H9 (cell line): ENCODE measurements around the gene AKIRIN1. TPM values are rescaled to one million over a fixed set of nuclear protein-coding genes. Genes with fewer than 3 reads are reported as not detected.

Source experiments
- DNase-seq: peaks from one replicate; pipeline ENCODE4 v3.0.0-alpha.2; 2017
- H2AFZ ChIP-seq: one replicate; pipeline ENCODE4 v1.6.1; 2013; ENCODE audit warnings: mild to moderate bottlenecking, low read length, control low read depth, moderate library complexity
- H2AK5ac ChIP-seq: 2 replicates; pipeline ENCODE4 v1.6.1; 2013; ENCODE audit warnings: low read length, control low read depth, mixed read lengths; ENCODE audit not compliant: insufficient read length
- H2BK120ac ChIP-seq: one replicate; pipeline ENCODE4 v1.6.1; 2013; ENCODE audit warnings: low read depth, mild to moderate bottlenecking, low read length, control low read depth, inconsistent platforms; ENCODE audit not compliant: poor library complexity, severe bottlenecking
- H2BK12ac ChIP-seq: 2 replicates; pipeline ENCODE4 v1.6.1; 2013; ENCODE audit warnings: low read length, control low read depth, mixed read lengths, low read depth; ENCODE audit not compliant: insufficient read length
- H2BK15ac ChIP-seq: 2 replicates; pipeline ENCODE4 v1.6.1; 2013; ENCODE audit warnings: low read depth, low read length, control low read depth
- H2BK20ac ChIP-seq: one replicate; pipeline ENCODE4 v1.6.1; 2013; ENCODE audit warnings: low read depth, mild to moderate bottlenecking, low read length, control low read depth, inconsistent platforms; ENCODE audit not compliant: poor library complexity, severe bottlenecking
- H2BK5ac ChIP-seq: 2 replicates; pipeline ENCODE4 v1.6.1; 2013; ENCODE audit warnings: low read length, control low read depth, mixed read lengths; ENCODE audit not compliant: insufficient read length
- H3K14ac ChIP-seq: 2 replicates; pipeline ENCODE4 v1.6.1; 2013; ENCODE audit warnings: low read length, control low read depth; ENCODE audit not compliant: insufficient read depth
- H3K18ac ChIP-seq: 2 replicates; pipeline ENCODE4 v1.6.1; 2013; ENCODE audit warnings: low read depth, mild to moderate bottlenecking, mixed read lengths, low read length, control low read depth; ENCODE audit not compliant: insufficient read length
- H3K23ac ChIP-seq: 2 replicates; pipeline ENCODE4 v1.6.1; 2013; ENCODE audit warnings: low read length, control low read depth, mixed read lengths, low read depth; ENCODE audit not compliant: insufficient read length
- H3K23me2 ChIP-seq: 2 replicates; pipeline ENCODE4 v1.6.1; 2013; ENCODE audit warnings: low read depth, mild to moderate bottlenecking, mixed read lengths, low read length, control low read depth; ENCODE audit not compliant: insufficient read length, poor library complexity, severe bottlenecking
- H3K27ac ChIP-seq: 2 replicates; pipeline ENCODE4 v1.5.1; 2013; ENCODE audit warnings: low read length, control low read depth, mixed read lengths, low read depth; ENCODE audit not compliant: insufficient read length
- H3K27me3 ChIP-seq: 2 replicates; pipeline ENCODE4 v1.6.1; 2013; ENCODE audit warnings: low read length, control low read depth, inconsistent platforms; ENCODE audit not compliant: insufficient read depth
- H3K4ac ChIP-seq: 2 replicates; pipeline ENCODE4 v1.6.1; 2013; ENCODE audit warnings: low read depth, mild to moderate bottlenecking, control low read depth, inconsistent platforms, low read length, moderate library complexity
- H3K4me1 ChIP-seq: 2 replicates; pipeline ENCODE4 v1.6.1; 2013; ENCODE audit warnings: low read length, control low read depth, inconsistent platforms; ENCODE audit not compliant: insufficient read depth
- H3K4me2 ChIP-seq: 2 replicates; pipeline ENCODE4 v1.6.1; 2013; ENCODE audit warnings: low read length, control low read depth, mixed read lengths; ENCODE audit not compliant: insufficient read length, insufficient read depth
- H3K56ac ChIP-seq: 2 replicates; pipeline ENCODE4 v1.6.1; 2013; ENCODE audit warnings: low read depth, mild to moderate bottlenecking, mixed read lengths, low read length, control low read depth; ENCODE audit not compliant: insufficient read length
- H3K79me1 ChIP-seq: 2 replicates; pipeline ENCODE4 v1.6.1; 2013; ENCODE audit warnings: low read depth, mild to moderate bottlenecking, moderate library complexity, low read length, control low read depth, inconsistent platforms; ENCODE audit not compliant: insufficient read depth, poor library complexity, severe bottlenecking
- H3K79me2 ChIP-seq: 2 replicates; pipeline ENCODE4 v1.6.1; 2013; ENCODE audit warnings: low read length, control low read depth, inconsistent platforms; ENCODE audit not compliant: insufficient read depth
- H3K9ac ChIP-seq: 2 replicates; pipeline ENCODE4 v1.6.1; 2013; ENCODE audit warnings: low read length, control low read depth, mixed read lengths; ENCODE audit not compliant: insufficient read length; ENCODE audit errors: extremely low read depth
- H3K9me3 ChIP-seq: one replicate; pipeline ENCODE4 v1.6.1; 2013; ENCODE audit warnings: low read depth, low read length, inconsistent platforms; ENCODE audit not compliant: control insufficient read depth
- H3T11ph ChIP-seq: one replicate; pipeline ENCODE4 v1.6.1; 2013; ENCODE audit warnings: mild to moderate bottlenecking, low read length, control low read depth, inconsistent platforms
- H4K20me1 ChIP-seq: one replicate; pipeline ENCODE4 v1.6.1; 2013; ENCODE audit not compliant: control insufficient read depth, insufficient read length, insufficient read depth
- H4K5ac ChIP-seq: 2 replicates; pipeline ENCODE4 v1.6.1; 2013; ENCODE audit warnings: low read depth, mild to moderate bottlenecking, mixed read lengths, low read length, control low read depth; ENCODE audit not compliant: insufficient read length
- H4K8ac ChIP-seq: replicated peaks from 2 replicates; pipeline ENCODE4 v1.6.1; 2013; ENCODE audit warnings: low read length, control low read depth, mixed read lengths, low read depth; ENCODE audit not compliant: insufficient read length
- H4K91ac ChIP-seq: 2 replicates; pipeline ENCODE4 v1.6.1; 2013; ENCODE audit warnings: low read depth, mild to moderate bottlenecking, moderate library complexity, mixed read lengths, low read length, control low read depth; ENCODE audit not compliant: insufficient read length
- H3K27ac Mint-ChIP-seq, 3 experiments: 2 replicates in 2 of 3; 3 replicates in 1 of 3; pipeline ENCODE4 v1.8.0; 2020 to 2021; ENCODE audit warnings: mixed read lengths in 3 of 3, mild to moderate bottlenecking in 1 of 3, moderate library complexity in 1 of 3
- H3K27me3 Mint-ChIP-seq: 2 replicates; pipeline ENCODE4 v1.8.0; 2021; ENCODE audit warnings: low read depth, mild to moderate bottlenecking, moderate library complexity, mixed read lengths
- H3K36me3 Mint-ChIP-seq, 3 experiments: 2 replicates in 2 of 3; 3 replicates in 1 of 3; pipeline ENCODE4 v1.8.0; 2020 to 2021; ENCODE audit warnings: low read depth in 3 of 3, mixed read lengths in 3 of 3; ENCODE audit not compliant: insufficient read depth in 1 of 3
- H3K4me1 Mint-ChIP-seq, 2 experiments: 2 replicates each; pipeline ENCODE4 v1.8.0; 2020; ENCODE audit warnings: mixed read lengths in 2 of 2
- H3K4me3 Mint-ChIP-seq, 2 experiments: 2 replicates in 1 of 2; 3 replicates in 1 of 2; pipeline ENCODE4 v1.8.0; 2020 to 2021; ENCODE audit warnings: mild to moderate bottlenecking in 2 of 2, mixed read lengths in 2 of 2, moderate library complexity in 1 of 2
- H3K9me3 Mint-ChIP-seq, 2 experiments: 2 replicates in 1 of 2; 3 replicates in 1 of 2; pipeline ENCODE4 v1.8.0; 2020; ENCODE audit warnings: mild to moderate bottlenecking in 2 of 2, mixed read lengths in 2 of 2, moderate library complexity in 1 of 2
- WGBS: extraction: QIAGEN DNeasy Blood & Tissue Kit; methylation state at CpG from one replicate; pipeline ENCODE4 v1.1.7; 2013; ENCODE audit warnings: missing lambda C conversion rate, low lambda C conversion rate, mixed read lengths; ENCODE audit not compliant: insufficient read length; ENCODE audit errors: extremely low coverage; 5-methylcytosine and 5-hydroxymethylcytosine counted together
- total RNA-seq: library from RNA; stranded (reverse); gene quantifications from 2 replicates; pipeline ENCODE4 v1.2.1, GENCODE V29; 2021
- TF ChIP-seq, protein P1 (sequence below): fragments of 200-600 bp; sonication (generic); conservative IDR thresholded peaks from 3 replicates; pipeline ENCODE4 v1.8.0; 2021; ENCODE audit warnings: antibody characterized with exemption, mild to moderate bottlenecking

Gene AKIRIN1
- total RNA-seq, 1 experiment from 2014 or later = 237 TPM

DNA sequence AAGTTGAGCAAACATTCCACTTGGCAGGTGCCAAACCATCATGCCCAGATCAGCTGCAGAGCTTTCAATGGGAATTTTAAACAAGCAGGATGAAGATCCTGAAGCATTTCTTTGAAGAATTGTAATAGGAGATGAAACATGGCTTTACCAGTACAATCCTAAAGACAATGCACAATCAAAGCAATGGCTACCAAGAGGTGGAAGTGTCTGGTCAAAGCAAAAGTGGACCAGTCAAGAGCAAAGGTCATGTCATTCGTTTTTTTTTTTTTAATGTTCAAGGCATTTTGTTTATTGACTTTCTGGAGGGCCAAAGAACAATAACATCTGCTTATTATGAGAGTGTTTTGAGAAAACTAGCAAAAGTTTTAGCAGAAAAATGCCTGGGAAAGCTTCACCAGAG, 32.1 kb downstream of the AKIRIN1 start:
- Histone ChIP-seq H3K18ac (no peak overlapping the region), H3K9me3 (no peaks in the 10 kb centered on the region), H3K79me1 (peaks cover under 1% of the 10 kb centered on the region), H3K79me2 (peaks cover 4% of the 10 kb centered on the region; the same call in 1 of the 2 replicates), H2AFZ (no peak overlapping the region), H2BK15ac (no peak overlapping the region), H2AK5ac (no peak overlapping the region), H3K23me2 (peaks cover 5% of the 10 kb centered on the region), H4K20me1 (no peaks in the 10 kb centered on the region), H3T11ph (no peak overlapping the region), H3K14ac (no peak overlapping the region), H4K8ac (no peak overlapping the region), H2BK120ac (no peak overlapping the region), H3K4me1 (no peaks in the 10 kb centered on the region), H2BK5ac (no peak overlapping the region), H3K27ac (no peak overlapping the region), H2BK12ac (no peak overlapping the region), H4K5ac (no peak overlapping the region), H3K23ac (no peak overlapping the region), H3K27me3 (no peaks in the 10 kb centered on the region), H3K4ac (no peak overlapping the region), H2BK20ac (no peak overlapping the region), H4K91ac (no peak overlapping the region), H3K4me2 (no peak overlapping the region), H3K56ac (no peak overlapping the region), H3K9ac (no peak overlapping the region)
- WGBS = no CpG with 5 or more reads among the region's 1 CpG
- H3K27me3 Mint-ChIP-seq = no peaks in the 10 kb centered on the region
- peaks cover 0 to 5% of the 10 kb centered on the region in 2 experiments; a peak in 1 of 5 replicates for H3K9me3 Mint-ChIP-seq
- TF ChIP-seq, protein P1, sequence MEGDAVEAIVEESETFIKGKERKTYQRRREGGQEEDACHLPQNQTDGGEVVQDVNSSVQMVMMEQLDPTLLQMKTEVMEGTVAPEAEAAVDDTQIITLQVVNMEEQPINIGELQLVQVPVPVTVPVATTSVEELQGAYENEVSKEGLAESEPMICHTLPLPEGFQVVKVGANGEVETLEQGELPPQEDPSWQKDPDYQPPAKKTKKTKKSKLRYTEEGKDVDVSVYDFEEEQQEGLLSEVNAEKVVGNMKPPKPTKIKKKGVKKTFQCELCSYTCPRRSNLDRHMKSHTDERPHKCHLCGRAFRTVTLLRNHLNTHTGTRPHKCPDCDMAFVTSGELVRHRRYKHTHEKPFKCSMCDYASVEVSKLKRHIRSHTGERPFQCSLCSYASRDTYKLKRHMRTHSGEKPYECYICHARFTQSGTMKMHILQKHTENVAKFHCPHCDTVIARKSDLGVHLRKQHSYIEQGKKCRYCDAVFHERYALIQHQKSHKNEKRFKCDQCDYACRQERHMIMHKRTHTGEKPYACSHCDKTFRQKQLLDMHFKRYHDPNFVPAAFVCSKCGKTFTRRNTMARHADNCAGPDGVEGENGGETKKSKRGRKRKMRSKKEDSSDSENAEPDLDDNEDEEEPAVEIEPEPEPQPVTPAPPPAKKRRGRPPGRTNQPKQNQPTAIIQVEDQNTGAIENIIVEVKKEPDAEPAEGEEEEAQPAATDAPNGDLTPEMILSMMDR = no peak
- peaks cover 9 to 17% of the 10 kb centered on the region in 2 experiments for H3K4me1 Mint-ChIP-seq
- peaks cover 0 to 7% (median under 1%) of the 10 kb centered on the region in 3 experiments; a peak in 5 of 7 replicates for H3K36me3 Mint-ChIP-seq
- no peak overlapping the region for H3K4me3 Mint-ChIP-seq
- H3K27ac Mint-ChIP-seq = no peak overlapping the region
- DNase-seq = no peak
